Measurements from ENCODE around the gene DCAF8L2.
"Not testable (repeated sequence)": the region's sequence is repeated elsewhere in the genome, so short reads cannot be mapped to it uniquely, and the experiment has no call there.

Gene DCAF8L2

DNA sequence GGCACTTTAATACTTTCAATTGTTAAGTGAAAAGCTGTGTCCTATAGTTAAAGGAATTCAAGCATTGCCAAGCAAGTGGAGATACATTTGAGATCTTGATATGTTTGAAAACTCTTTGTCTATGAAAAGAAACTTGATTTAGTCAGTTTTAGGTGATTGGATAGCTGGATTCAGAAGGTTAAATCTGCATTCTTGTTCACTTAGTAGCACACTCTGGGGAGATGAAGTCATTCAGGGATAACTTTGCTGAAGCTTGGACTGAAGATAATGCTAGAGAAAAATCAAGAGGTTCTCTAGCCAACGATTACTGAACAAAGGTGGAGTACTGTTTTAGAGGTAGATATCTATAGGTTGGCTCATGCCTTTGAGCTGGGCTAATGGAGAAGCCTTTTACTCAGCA, 90.6 kb downstream of the DCAF8L2 start:
- no peak for DNase-seq

DNA sequence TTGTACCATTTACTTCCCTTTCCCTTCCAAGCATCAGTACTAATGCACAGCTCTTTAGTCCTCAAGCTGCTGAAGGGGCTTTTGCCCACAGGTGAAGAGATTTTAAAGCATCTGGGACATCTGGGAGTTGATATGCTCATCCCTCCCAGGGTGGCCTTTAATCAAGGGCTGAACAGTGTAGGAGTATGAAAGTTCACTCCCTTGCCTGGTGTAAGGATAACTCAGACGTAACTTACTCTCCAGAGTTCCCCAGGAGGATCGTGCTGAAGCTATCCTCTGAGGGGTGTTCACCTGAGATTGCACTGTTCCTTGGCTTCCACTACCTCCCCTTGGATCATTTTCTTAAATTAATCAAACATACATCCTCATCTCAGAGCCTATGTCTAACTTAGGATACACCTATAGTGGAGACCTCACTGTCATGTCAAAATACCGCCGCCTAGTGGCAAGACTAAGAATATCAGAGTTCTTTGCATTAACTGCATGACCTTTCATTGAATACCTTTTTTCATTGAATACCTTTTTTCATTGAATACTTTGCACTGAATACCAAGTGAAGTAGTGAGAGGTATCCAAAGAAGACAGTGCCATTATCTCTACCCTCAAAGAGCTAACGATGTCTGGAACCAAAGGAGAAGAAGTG, 93.5 kb downstream of the DCAF8L2 start:
- not testable (repeated sequence) for DNase-seq

DNA sequence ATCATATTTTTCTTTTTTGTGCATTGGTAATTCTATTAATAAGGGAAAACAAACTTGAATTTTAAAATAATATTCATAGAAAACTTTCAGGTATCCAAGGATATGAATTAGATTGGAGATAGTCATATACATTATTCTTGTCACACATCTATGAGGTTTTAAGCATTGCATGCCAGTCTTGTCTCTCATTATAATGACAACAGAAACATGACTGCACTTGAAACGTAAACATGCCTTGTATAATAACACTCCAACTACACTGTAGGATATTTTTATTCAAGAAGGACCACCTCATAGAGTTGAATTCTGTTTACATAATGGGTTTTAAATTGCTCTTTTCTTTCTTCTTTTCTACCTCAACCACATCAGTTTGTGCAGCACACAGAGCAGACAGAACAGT, 104.5 kb downstream of the DCAF8L2 start:
- DNase-seq, result no peak

DNA sequence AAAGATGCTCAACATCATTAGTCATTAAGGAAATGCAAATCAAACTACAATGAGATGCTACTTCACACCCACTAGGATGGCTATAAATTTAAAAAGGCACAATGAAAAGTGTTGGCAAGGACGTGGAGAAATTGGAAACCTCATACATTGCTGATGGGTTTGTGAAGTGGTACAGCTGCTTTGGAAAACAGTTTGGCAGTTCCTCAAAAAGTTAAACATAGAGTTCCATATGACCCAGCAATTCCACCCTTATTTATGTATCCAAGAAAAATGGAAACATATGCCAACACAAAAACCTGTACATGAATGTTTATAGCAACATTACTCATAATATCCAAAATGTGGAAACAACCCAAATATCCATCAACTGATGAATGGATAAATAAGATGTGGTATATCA, 116.4 kb downstream of the DCAF8L2 start:
- DNase-seq, result no peak

DNA sequence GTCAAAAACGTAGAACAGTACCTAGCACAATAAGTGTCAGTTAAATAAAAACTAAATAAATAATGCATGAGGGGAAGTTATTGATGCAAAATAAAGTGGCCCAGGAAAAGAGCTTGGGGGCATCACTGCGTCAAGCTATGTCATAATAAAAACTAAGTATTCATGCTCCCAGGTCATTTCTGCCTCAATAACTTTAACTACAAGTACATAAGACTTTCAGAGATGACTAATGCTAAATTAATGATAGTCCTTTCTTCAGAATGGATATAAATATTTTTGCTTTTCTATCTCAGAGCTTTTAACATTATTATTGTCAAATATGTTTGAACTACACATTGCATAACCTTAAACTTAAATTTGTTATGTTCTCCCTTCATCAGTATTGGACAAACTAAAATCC, 125.5 kb downstream of the DCAF8L2 start:
- DNase-seq, result no peak

DNA sequence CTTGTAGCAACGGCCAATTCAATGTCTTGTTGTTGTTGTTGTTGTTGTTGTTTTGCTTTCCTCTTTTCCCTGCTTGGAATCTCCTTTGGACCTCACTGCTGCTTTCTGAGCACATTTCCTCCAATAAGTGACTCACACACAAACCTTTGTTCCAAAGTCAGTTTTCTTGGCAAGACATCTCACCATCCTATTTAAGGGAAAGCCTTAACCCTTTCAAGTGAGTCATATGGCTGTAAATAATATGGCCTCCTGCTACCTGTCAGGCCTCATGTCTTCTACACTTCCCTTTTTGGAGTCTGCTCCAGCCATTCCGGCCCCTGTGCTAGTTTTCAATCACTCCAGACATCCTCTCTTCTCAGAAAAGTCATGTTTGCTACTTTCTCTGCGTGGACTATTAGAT, 138.1 kb downstream of the DCAF8L2 start:
- no peak for DNase-seq

DNA sequence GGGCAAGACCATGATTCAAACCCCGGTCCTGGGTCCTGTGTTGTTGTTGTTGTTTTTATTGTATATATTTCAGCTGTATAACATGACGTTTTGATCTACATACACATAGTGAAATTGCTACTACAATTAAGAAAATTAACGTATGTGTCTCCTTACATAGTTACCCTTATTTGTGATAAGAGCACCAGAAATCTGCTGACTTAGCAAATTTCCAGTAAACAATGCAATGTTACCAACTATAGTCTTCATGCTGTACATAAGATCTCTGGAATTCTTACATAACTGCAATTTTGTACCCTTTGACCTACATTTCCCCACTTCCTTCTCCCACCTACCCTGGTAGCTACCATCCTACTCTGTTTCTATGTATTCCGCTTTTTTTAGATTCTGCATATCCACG, 141.8 kb downstream of the DCAF8L2 start:
- DNase-seq, result no peak

DNA sequence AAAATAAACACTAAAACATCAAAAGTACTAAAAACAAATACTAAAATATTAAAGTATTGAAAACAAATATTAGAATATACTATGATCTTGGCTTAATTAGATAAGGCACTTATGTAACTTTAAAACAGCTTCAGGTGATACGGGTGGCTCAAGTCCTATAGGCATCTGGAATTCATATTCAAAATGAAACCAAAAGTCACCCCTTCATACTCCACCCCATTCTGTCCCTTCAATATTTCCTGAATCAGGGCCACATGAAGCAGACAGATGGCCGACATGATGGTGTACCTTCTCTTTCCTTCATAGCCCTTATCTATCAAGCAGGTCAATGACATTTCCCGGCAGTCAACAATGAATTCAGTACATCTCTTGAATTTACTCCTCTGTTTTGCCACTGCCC, 145.8 kb downstream of the DCAF8L2 start:
- DNase-seq, result no peak

DNA sequence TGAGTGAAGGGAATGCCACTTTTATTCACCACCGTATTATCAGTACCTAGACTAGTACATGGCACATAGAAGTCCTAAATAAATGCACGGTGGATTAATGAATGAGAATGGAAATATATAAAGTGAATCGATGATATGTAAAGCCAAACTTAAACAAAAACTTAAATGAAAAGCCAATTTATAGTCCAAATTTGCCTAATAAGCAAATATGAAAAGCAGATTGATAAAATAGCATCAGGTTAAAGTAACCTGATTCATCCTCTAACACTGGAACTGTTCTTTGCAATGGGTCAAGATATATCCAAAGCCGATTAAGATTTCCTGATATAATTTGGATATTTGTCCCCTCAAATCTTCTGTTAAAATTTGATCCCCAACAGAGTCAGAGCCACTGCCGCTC, 150.8 kb downstream of the DCAF8L2 start:
- no peak for DNase-seq

DNA sequence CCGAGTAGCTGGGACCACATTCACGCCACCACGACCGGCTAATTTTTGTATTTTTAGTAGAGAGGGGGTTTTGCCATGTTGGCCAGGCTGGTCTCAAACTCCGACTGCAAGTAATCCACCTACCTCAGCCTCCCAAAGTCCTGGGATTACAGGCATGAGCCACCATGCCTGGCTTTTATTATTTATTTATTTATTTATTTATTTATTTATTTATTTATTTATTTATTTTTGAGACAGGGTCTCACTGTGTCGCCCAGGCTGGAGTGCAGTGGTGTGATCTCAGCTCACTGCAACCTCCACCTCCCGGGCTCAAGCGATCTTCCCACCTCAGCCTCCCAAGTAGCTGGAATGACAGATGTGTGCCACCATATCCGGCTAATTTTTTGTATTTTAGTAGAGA, 153.4 kb downstream of the DCAF8L2 start:
- DNase-seq, result not testable (repeated sequence)

DNA sequence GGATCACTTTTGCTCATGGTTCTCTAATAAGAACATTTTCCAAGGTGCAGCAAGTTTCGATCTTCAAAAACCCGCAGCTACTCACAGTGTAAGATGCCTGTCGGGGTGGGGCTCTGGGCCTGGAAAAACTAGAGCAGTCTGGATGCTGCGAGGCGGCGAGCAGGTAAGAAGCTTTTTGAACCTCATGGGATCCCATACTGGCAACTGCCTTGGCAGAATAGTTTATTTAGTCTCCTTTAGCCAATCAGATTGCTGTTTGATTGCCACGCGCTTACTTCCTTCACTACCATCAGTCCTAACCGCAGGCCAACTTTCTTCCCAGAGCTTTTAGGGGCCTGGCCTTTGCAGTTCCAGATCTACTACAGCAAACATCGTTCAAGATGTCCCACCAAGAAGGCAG, 156.4 kb downstream of the DCAF8L2 start:
- no peak for DNase-seq

DNA sequence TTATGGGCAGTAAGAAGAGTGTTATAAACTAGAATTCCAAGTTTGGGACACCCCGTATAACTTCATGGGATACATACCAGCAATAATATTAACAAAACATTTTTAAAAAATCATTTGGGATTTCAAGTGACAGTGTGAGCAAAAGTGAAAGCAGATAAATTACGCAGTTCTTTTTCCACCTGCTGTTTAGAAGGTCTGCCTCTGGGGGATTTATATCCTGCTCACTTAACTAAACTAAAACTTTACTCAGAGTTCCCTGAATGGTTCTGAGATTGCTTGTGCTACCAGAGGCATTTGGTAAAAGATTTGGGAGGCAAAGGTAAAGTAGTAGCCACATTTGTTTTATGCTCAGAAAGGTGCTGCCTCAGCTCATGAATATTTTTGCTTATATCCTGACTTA, 160.2 kb downstream of the DCAF8L2 start:
- DNase-seq, result not testable (repeated sequence)

DNA sequence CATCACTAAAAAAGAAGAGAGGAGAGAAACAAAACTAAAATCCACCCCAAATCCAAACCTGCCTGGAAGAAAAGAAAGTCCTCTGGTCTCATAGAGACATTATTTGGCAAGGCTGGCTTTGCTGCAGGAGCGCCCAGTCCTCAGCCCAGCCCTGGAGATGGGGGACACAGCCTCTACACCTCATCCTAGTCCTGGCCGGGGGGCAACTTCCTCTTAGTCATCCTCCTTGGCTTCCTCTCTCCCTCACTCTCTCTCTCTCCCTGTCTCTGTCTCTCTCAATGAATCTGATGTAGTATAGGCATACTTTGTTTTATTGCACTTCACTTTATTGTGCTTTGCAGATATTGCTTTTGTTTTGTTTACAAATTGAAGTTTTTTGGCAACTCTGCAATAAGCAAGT, 161.8 kb downstream of the DCAF8L2 start:
- no peak for DNase-seq

DNA sequence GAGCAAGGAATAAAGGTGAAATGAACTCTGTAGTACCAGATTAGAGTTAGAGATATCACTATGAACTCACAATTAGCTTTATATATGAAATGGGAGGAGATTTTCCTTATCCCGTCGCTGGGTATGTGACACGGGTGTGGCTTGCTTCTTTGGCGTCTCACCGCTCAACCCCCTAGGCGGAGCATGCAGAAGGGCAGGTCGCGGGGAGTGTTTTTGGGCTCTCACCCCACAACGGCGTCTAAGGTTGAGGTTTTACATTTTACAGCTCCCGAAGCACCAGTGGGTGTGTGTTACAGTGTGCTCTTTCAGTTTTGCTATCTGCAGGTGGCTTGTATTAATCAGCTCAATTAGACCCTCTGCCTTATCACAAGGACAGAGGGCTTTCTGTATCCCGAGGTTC, 175.6 kb downstream of the DCAF8L2 start:
- no peak for DNase-seq

DNA sequence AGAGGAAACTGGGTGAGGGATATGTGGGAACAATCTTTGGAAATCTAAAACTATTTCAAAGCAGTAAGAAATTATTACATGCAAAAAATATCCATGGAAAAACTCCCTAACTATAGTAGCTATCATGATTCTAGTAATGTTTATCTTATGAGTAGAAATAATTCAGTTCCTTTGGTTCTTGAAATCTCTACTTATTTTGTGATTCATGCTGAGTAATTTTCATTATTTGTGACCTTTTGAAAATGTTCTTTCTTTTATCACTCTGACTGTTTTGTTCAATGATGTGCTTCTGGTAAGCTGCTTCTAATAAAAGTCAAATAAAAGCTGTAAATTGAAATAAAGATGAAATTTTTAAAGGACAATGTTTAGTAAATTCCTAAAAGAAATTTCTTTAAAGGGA, 177.2 kb downstream of the DCAF8L2 start:
- DNase-seq, result no peak

DNA sequence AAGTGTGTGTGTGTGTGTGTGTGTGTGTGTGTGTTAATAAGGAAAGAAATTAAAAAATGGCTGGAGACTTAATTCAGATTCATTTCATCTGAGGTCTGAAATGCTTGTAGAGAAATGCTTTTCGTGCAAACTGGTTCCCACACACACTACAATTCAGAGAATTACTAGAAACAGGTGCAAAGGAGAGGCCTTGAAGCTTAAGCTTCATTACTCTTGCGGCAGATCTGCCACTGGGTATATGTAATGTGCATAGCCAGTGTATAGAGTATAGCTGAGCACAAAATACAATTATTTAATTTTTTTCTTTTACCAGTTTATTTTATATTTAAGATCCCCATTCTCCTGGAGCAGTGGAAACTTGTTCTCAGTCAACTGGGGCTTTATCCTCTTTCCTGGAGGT, 185.8 kb downstream of the DCAF8L2 start:
- DNase-seq, result no peak

DNA sequence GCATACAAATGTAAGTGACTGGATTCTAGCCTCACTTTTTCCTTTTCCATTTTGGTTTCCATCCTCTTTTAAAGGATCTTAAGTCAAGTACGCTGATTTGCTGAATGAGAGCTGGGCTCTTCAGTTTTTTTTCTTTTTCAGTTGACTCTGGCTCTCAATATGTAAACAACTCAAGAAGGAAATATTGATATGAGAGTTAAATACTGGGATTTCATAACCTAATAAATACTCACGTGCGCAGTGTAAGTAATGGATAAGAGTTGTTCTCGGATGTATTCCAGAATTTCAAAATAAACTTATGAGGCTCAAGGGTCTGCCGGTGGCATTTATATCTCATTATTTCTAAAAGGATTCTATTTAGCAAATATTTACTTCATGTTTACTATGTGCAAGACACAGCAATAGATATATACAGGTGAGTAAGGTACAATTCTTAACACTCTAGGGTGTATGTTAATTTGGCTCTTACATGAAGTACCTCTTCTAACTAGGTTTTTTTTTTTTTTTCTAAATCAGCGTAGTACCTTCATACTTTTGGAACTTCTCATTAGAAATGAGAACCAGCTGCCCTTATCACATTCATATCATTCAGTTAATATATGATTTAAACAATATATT, 206.6 kb downstream of the DCAF8L2 start:
- DNase-seq, result no peak

DNA sequence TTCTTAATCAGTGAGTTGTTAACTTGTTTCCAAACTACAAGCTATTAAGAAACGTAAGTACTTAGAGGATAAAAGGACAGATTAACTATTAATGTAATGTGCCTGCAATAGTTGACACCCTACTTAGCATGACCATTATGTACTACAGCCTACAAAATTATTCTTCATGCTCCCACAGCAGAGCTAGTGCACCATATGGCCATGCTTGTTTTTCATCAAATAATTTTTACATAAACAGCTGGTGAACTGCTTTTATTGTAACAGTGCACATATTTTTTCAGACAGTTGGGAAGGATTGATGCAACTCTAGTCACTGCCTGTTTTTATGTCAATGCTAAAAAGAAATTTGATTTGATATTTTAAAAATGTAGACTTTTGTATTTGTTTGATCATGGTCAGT, 207.4 kb downstream of the DCAF8L2 start:
- no peak for DNase-seq

All from HCEC 1CT (cell line).